ENCODE results near the gene KCNIP1. TPM values are rescaled to one million over a fixed set of nuclear protein-coding genes. Genes with fewer than 3 reads are reported as not detected.

Gene KCNIP1
- total and polyA plus RNA-seq, 9 of the 15 experiments (the other 6 are each of a cell fraction or from before 2014, with no cell fraction given): not detected

DNA sequence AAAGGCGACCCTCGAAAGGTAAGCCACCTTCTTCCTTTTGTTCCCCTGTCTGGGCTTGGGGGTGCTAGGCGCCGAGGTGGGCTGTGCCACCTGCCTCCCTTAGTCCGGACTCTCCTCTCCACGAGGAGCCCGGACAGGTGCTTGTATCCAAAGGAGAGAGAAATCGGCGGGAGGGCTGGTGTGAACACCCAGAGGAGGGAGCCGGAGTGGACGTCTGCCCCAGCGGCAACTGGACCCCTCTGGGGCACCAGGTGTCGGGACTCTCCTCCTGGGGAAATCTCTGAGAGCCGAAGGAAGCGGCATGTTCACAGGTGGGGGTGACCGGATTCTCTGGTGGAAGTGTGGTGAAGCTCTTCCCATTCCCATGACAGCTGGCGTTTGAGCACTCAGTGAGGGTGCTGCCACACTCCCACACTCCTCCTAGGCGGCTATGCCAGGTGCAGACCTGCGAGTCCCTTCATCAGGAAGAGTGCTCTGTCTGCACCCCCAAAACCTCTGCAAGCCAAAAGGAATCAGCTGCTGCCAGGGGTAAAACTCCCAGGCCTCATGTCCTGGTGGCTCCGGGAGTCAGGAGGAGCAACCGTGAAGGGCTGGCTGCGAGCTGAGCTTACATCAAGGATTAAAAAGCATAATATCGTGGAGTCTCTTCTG, 921 bp downstream of the KCNIP1 start:
- BruUV-seq (replicated peaks): no TSS peak
- Histone ChIP-seq H3K4me3 (no peak overlapping the region), H3K4me1 (replicated peaks in 1 of 2; ENCODE audit: control insufficient read depth in 2 of 2, insufficient read depth in 2 of 2, low read length in 2 of 2) (peaks cover 0 to 5% of the 10 kb centered on the region in 2 experiments; a peak in 1 of 5 replicates), H4K20me1 (replicated peaks; ENCODE audit: control insufficient read depth, insufficient read depth, low read length) (no peaks in the 10 kb centered on the region), H3K9me3 (replicated peaks; ENCODE audit: control insufficient read depth, insufficient read depth, low read depth, low read length) (no peaks in the 10 kb centered on the region), H3K79me2 (ENCODE audit: control insufficient read depth, insufficient read depth, low read length) (no peaks in the 10 kb centered on the region), H3K27me3 (ENCODE audit: control insufficient read depth in 2 of 2, insufficient read depth in 2 of 2, low read length in 2 of 2) (peaks cover 12 to 35% of the 10 kb centered on the region in 2 experiments; a peak in 3 of 5 replicates), H3K36me3 (ENCODE audit: control insufficient read depth, insufficient read depth, low read length) (no peaks in the 10 kb centered on the region), H3K27ac (ENCODE audit: extremely low read depth, low read depth, low read length) (no peak overlapping the region), H2AFZ (ENCODE audit: low read depth, low read length) (no peak overlapping the region), H3K4me2 (ENCODE audit: insufficient read depth, low read length) (no peak overlapping the region), H3K9ac (ENCODE audit: insufficient read depth in 1 of 2, low read depth in 2 of 2, low read length in 2 of 2) (no peak overlapping the region), H3K9me1 (ENCODE audit: control insufficient read depth, insufficient read depth, low read length) (no peaks in the 10 kb centered on the region)
- in situ Hi-C loops (cut with MboI): no loop called here
- intact Hi-C loops (cut with micrococcal nuclease): no loop called here
- FAIRE-seq (no peak), ATAC-seq (no peak), DNase-seq (ENCODE audit: extremely low read depth in 1 of 4, low spot score in 3 of 4) (no peak)
- ChIA-PET POLR2A (interaction anchor here (0.5 to 1.3 kb wide), 2 partner anchors 29 to 1218 kb away, joined by 3 read pairs; no protein-coding TSS in a partner anchor), CTCF (ENCODE audit: low intra/inter-chr PET ratio) (no interaction called here)
- TF ChIP-seq BCOR (IDR thresholded peaks at IDR 0.05): no peak
- TF ChIP-seq, protein P1, sequence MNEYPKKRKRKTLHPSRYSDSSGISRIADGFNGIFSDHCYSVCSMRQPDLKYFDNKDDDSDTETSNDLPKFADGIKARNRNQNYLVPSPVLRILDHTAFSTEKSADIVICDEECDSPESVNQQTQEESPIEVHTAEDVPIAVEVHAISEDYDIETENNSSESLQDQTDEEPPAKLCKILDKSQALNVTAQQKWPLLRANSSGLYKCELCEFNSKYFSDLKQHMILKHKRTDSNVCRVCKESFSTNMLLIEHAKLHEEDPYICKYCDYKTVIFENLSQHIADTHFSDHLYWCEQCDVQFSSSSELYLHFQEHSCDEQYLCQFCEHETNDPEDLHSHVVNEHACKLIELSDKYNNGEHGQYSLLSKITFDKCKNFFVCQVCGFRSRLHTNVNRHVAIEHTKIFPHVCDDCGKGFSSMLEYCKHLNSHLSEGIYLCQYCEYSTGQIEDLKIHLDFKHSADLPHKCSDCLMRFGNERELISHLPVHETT (CRISPR knock-in tag; conservative IDR thresholded peaks at IDR 0.05 in 1 of 2, IDR thresholded peaks at IDR 0.05 in 1 of 2): no peak
- no peak for TF ChIP-seq E2F8 (IDR thresholded peaks at IDR 0.05; ENCODE audit: low read depth, partially characterized antibody)
- TF ChIP-seq SIX5 (IDR thresholded peaks at IDR 0.05; ENCODE audit: borderline replicate concordance in 1 of 2, insufficient read depth in 1 of 2, low read depth in 1 of 2, low read length in 2 of 2): no peak
- TF ChIP-seq, protein P2, sequence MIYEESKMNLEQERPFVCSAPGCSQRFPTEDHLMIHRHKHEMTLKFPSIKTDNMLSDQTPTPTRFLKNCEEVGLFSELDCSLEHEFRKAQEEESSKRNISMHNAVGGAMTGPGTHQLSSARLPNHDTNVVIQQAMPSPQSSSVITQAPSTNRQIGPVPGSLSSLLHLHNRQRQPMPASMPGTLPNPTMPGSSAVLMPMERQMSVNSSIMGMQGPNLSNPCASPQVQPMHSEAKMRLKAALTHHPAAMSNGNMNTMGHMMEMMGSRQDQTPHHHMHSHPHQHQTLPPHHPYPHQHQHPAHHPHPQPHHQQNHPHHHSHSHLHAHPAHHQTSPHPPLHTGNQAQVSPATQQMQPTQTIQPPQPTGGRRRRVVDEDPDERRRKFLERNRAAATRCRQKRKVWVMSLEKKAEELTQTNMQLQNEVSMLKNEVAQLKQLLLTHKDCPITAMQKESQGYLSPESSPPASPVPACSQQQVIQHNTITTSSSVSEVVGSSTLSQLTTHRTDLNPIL (CRISPR knock-in tag; IDR thresholded peaks at IDR 0.05): no peak
- TF ChIP-seq ZNF121 (CRISPR knock-in tag; conservative IDR thresholded peaks at IDR 0.05): no peak
- 2% methylated on average over 22 of the region's 23 CpGs for WGBS (ENCODE audit: insufficient coverage, low coverage, missing lambda C conversion rate)
